Skeletal muscle satellite cell (primary cell): ENCODE results near the gene NRXN2.
A peak's percentile ranks its signal among the peaks of the same experiment; 100 is the strongest.

Experiments used
- H3K27me3 ChIP-seq: 2 replicates; pipeline ENCODE4 v1.7.0; 2013; ENCODE audit warnings: low read length; ENCODE audit not compliant: control insufficient read depth, insufficient read depth
- H3K36me3 ChIP-seq: 2 replicates; pipeline ENCODE4 v1.7.0; 2013; ENCODE audit warnings: mild to moderate bottlenecking, control low read depth, low read length; ENCODE audit not compliant: insufficient read depth
- H3K4me1 ChIP-seq: 2 replicates; pipeline ENCODE4 v1.7.0; 2013; ENCODE audit warnings: low read length; ENCODE audit not compliant: control insufficient read depth, insufficient read depth
- H3K4me2 ChIP-seq: 2 replicates; pipeline ENCODE4 v1.7.0; 2013; ENCODE audit warnings: mild to moderate bottlenecking, low read length
- H3K4me3 ChIP-seq: 2 replicates; pipeline ENCODE4 v1.7.0; 2013; ENCODE audit warnings: low read length
- H3K9ac ChIP-seq: 2 replicates; pipeline ENCODE4 v1.7.0; 2013; ENCODE audit warnings: mild to moderate bottlenecking, low read depth, low read length, moderate library complexity
- H3K9me3 ChIP-seq: replicated peaks from 2 replicates; pipeline ENCODE4 v1.7.0; 2013; ENCODE audit warnings: mild to moderate bottlenecking, control low read depth, low read length

Gene NRXN2

DNA sequence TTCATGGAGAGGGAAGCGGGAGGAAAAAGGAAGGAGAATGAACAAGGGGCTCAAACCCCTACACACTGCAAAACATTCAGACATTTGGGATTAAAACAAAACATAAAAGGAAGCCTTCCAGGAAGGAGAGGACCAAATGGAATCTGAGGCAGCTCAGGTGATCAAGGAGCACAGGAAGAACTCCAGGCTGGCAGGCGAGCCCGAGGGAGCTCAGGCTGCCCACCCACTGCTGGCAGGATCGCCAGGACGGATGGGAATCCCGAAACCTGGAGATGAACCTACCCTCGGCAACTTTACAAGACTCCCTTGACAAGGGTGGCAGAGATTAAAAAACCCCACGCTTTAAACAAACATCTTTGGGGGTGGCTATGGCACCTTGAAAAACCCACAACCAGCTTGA lies 41.8 kb upstream of the NRXN2 start:
- Histone ChIP-seq H3K4me2 (no peak overlapping the region), H3K9me3 (no peaks in the 10 kb centered on the region), H3K36me3 (peaks cover 72% of the 10 kb centered on the region), H3K27me3 (no peaks in the 10 kb centered on the region), H3K4me1 (peaks cover 25% of the 10 kb centered on the region), H3K4me3 (no peak overlapping the region), H3K9ac (no peak overlapping the region)

DNA sequence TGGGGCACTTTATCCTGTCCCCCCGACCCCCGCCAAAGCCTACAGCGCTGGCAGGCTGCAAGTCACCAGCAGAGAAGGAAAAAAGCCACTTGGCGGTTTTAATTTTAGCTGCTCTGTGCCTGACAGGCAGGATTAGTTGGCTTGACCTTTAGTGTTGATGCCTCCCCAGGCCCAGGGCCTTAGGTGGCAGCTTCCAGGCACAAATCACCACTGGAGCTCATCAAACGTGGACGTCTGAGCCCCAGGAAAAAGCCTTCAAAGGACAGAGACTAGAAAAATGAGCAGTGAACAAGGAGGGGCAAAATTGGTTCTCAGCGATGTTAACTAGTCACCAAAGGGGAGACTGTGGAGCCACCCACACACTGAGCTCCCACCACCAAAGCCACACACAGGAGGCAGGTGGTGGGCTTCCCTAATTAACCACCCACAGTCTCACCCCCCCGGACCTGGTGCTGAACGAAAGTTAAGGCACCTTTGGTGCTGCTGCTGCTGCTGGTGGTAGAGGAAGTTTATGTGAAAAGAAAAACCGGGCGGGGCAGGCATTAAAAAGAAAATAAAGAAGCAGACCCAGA lies 41.1 kb upstream of the NRXN2 start:
- H3K4me3 ChIP-seq, result no peak overlapping the region
- H3K4me2 ChIP-seq, result no peak overlapping the region
- H3K9ac ChIP-seq, result no peak overlapping the region
- peaks cover 25% of the 10 kb centered on the region for H3K4me1 ChIP-seq
- peaks cover 66% of the 10 kb centered on the region for H3K36me3 ChIP-seq
- H3K9me3 ChIP-seq, result no peaks in the 10 kb centered on the region
- H3K27me3 ChIP-seq, result no peaks in the 10 kb centered on the region

DNA sequence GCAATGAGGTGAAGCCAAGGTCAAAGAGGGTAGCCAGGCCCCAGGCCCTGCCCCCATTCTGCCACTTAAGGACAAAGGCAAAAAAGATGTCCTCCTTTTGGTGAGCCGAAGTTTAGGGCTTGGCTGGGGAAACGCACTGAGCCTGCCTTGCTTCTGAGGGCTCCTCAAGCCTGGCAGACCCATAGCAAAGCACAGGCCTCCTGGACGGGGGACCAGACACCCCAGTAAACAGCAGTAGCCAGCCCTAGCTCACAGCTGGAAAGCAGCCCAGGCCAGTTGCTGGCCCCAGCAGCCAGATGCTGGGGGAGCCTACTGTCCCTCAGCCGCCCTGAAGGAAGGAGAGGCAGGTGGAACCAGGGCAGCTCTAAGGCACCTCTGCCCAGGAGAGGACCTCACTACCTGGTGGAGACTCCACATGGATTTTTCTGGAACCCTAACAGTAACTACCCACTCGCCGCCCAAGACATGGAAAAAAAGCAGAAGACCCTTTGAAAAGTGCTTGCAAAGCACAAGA lies 40.6 kb upstream of the NRXN2 start:
- Histone ChIP-seq H3K36me3 (peaks cover 61% of the 10 kb centered on the region), H3K4me1 (peaks cover 25% of the 10 kb centered on the region), H3K4me3 (no peak overlapping the region), H3K9me3 (no peaks in the 10 kb centered on the region), H3K27me3 (no peaks in the 10 kb centered on the region), H3K9ac (peak overlapping the region; percentile 2), H3K4me2 (no peak overlapping the region)

DNA sequence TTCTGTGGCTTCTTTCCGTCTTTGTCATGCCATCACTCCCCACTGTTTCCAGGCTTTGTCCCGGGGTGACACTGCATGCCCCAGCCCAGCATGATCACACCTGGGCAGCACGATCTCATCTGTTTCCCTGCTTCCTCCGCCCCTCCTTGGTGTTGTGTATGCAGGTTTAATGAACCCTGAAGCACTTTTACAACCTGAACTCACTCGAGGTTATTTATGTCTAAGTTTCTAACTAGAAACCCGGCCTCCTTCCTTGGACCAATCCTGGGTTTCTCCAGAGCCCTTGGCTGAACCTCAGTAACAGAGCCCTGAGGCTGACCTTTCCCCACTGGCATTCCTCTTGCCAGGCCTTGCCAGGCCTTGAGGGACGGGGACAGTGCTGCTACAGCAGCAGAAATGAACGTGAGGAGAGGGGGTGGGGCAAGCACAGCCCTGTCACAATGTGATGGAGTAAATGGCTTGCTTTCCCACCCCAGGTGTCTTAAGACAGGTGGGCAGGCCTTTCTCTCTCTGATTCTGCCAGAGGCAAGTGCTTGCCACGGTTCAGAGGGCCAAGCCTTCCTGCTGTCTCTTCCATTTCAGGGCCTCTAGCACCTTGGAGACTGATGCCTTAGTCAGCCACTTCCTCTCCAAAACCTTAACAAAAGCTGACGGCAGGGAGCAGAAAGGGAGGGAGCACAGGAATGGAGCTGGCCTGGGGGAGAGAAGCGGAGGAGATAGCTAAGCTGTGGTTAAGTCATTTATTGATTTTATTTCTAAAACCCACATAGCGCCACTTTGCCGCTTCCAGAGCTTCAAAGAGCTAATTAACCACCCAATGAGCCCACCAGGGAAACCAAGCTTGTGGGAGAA lies 39.9 kb upstream of the NRXN2 start:
- Histone ChIP-seq H3K4me2 (no peak overlapping the region), H3K27me3 (no peaks in the 10 kb centered on the region), H3K36me3 (peaks cover 54% of the 10 kb centered on the region), H3K4me3 (no peak overlapping the region), H3K9me3 (no peaks in the 10 kb centered on the region), H3K9ac (peak overlapping the region; percentile 2), H3K4me1 (peaks cover 25% of the 10 kb centered on the region)

DNA sequence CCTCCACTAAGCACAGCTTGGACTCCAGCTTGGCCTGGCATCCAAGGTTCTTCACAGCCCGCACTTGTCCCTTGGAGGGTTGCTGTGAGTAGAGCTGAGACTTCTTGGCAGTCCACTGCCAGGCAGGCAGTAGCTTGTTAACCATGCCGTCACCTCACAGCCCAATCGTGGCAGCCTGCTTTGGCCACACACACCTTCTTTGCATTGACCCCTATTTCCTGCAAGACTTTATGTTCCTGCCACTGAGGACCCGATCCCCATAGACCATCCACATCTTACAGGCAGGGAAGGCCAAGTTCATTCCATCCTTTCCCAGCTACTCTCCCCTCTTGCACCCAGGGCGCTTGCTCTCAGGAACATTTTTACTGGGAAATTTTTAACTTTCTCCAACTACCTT lies 39.3 kb upstream of the NRXN2 start:
- peaks cover 47% of the 10 kb centered on the region for H3K36me3 ChIP-seq
- H3K4me3 ChIP-seq, result no peak overlapping the region
- no peaks in the 10 kb centered on the region for H3K9me3 ChIP-seq
- no peaks in the 10 kb centered on the region for H3K27me3 ChIP-seq
- H3K4me1 ChIP-seq, result peaks cover 25% of the 10 kb centered on the region
- H3K9ac ChIP-seq, result no peak overlapping the region
- no peak overlapping the region for H3K4me2 ChIP-seq

DNA sequence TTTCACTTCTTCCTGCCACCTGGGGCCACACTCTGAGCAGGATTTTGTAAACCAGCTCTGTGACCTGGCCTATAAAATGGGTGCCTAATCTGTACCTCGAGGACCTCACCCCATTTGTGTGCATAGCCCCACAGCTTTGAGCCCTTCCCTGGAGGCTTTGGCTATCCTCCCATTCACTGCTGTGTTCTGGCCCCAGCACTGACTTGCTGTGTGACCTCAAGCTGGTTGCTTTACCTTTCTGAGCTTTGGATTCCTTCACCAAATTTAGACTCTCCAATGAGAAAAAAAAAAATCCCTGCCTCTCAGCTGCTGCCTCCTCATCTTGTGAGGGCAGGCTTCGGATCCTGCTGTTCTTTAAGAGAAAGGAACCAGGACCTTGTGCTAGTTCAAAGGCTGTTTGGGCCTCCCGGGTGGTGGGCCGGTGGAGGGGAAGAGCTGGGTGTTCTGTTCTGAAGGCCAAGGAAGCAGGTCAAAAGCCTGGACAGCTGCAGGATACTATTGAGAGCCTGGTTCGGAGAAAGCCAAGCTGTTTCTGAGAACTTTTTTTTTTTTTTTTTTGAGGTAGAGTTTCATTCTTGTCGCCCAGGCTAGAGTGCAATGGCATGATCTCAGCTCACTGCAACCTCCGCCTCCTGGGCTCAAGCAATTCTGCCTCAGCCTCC lies 37.9 kb upstream of the NRXN2 start:
- Histone ChIP-seq H3K9ac (no peak overlapping the region), H3K36me3 (peaks cover 39% of the 10 kb centered on the region), H3K4me3 (no peak overlapping the region), H3K9me3 (no peaks in the 10 kb centered on the region), H3K27me3 (no peaks in the 10 kb centered on the region), H3K4me2 (no peak overlapping the region), H3K4me1 (peaks cover 25% of the 10 kb centered on the region)

DNA sequence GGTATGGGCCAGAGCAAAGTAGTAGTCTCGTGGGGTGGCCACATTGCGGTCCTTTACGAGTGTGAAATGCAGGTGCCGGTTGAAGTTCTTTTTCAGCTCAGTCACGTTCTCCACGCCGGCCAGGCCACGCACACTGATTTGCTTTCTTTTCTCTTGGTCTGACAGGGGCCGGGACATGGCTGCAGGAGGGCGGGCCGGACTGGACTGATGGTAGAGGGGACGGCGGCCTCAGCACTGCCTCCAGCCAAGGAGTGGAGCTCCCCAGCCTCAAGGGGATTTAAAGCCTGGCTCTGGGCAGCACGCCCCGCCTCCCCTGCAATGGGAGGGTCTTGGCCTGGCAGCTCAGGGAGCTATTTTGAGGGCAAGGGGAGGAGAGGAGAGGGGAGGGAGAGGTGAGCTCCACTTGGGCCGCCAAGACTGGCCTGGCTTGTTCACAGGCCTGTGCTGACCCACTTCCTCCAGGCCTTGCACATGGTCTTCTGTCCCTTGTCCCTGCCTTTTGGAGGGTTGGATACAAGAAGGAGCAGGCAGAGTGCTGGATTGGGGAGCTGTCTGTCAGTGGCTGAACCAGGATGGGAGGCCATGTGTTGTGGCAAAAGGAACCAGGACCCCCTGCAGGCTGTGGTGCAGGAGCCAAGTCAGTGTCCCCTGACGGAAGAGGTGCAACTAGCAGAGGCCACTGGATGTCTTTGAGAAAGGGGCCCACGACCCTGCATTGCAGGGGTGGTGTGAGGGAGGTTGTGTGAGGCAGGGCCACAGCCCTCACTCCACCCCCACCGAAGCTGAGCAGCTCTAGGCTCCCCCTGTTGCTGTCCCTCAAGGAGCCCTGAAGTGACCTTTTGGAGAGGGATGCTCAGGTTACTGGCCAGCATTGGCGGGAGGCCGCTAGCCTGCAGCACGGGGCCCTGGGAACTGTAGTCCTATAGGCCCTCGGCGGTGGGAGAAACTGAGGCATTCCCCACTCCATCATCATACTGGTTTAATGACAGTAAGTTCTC lies 37.0 kb upstream of the NRXN2 start, which contains the start of gene PYGM:
Gene PYGM (minus strand): TSS at position 253 of the 998 bp plus-strand sequence. CDS start 76 bp downstream, at position 177.
- Histone ChIP-seq H3K9me3 (no peaks in the 10 kb centered on the region), H3K9ac (no peak within 1 kb of the TSS), H3K36me3 (peaks cover 34% of the 10 kb centered on the region), H3K4me3 (no peak within 1 kb of the TSS), H3K27me3 (no peaks in the 10 kb centered on the region), H3K4me1 (peaks cover 25% of the 10 kb centered on the region), H3K4me2 (no peak within 1 kb of the TSS)

DNA sequence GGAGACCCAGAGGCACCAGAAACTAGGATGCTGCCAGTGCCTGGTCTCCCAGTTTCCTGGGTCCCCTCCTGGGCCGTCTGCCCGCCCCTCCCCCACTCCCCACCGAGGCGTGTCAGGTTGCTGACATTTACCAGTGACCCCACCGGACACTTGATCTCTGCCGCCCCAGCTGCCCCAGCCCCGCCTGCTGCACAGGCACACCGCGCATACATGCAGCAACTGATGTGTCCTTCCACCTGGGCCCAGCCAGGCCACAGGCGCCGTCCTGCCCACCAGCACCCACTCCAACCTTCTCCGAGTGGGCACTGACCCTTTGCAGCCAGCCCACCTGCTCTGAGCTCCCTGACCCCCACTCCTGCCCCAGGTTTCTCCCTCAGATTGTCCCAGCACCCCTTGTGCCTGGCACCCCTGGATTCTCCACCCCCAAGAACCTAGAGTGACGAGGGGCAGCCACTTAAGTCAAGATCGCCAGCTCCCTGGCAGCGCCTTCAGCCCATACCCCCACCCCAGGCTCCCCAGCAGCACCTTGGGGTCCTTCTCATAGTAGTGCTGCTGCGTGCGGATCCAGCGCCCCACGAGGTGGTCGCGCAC lies 36.2 kb upstream of the NRXN2 start:
- Histone ChIP-seq H3K27me3 (no peaks in the 10 kb centered on the region), H3K36me3 (peaks cover 26% of the 10 kb centered on the region), H3K9me3 (no peaks in the 10 kb centered on the region), H3K9ac (no peak overlapping the region), H3K4me2 (no peak overlapping the region), H3K4me3 (no peak overlapping the region), H3K4me1 (peaks cover 20% of the 10 kb centered on the region)

DNA sequence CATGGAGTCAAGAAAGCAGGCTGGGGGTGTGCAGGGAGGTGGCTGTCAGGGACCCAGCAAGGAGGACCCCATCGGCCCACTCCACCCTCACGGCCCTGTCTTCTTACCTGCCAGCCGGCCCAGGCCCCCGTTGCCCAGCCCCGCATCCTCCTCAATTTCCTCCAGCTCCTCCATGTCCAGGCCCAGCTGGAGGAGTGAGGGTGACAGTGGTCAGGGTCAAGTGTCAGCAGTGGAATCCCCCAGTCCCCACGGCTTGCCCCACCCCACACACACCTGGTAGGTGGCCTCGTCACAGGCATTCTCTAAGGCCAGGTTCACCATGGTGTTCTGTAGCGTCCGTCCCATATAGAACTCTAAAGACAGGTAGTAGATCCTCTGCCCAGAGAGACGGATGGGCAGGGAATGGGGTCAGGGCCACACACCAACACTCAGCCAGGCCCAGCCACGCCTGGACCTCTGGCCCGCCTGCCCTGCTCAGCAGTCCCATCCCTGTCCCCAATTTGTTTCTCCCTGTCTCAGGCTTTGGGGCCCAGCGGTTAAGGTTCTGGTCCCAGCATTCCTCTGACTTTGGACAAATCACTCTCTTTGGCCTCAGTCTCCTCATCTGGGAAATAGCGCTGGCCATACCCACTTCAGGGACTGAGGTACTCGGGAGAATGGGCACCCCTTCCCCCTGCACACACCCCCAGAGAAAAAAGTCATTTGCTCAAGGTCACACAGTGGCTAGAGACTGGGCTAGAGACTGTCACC lies 35.5 kb upstream of the NRXN2 start:
- Histone ChIP-seq H3K4me1 (peaks cover 12% of the 10 kb centered on the region), H3K4me2 (no peak overlapping the region), H3K9me3 (no peaks in the 10 kb centered on the region), H3K4me3 (no peak overlapping the region), H3K9ac (no peak overlapping the region), H3K27me3 (no peaks in the 10 kb centered on the region), H3K36me3 (peaks cover 19% of the 10 kb centered on the region)
